Measurements from ENCODE around the gene SHOC2. TPM values are rescaled to one million over a fixed set of nuclear protein-coding genes. Genes with fewer than 3 reads are reported as not detected.

SHOC2 gene
- polyA plus RNA-seq, 1 donor: 40.6 TPM

DNA sequence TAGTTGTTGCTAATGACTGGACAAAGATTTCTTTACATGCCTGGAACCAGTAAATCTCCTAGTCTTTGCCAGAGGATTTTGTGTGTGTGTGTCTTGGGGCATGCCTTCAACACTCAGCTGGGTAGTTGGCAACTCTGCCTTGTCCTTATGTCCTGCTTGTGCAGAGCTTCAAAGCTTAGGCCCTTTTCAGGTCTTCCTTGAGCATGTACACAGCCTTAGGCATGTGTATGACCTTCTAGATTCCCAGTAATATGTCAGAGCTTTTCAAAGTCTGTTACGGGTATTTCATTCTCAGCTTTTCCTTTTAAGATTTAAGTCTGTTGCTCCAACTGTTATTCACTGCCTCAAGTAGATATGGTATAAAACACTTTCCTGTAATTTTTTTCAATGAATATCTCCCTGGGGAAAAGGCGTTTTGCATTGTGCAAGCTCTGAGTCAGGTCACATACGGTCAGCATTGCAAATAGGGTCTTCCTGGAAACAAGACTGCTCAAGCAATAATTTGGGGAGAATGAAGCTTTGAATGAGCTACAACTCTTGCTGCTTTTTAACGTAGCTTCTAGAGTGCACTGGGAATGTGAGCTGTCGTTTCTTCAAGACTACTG lies 25.5 kb downstream of the SHOC2 start:
- no peak for DNase-seq

DNA sequence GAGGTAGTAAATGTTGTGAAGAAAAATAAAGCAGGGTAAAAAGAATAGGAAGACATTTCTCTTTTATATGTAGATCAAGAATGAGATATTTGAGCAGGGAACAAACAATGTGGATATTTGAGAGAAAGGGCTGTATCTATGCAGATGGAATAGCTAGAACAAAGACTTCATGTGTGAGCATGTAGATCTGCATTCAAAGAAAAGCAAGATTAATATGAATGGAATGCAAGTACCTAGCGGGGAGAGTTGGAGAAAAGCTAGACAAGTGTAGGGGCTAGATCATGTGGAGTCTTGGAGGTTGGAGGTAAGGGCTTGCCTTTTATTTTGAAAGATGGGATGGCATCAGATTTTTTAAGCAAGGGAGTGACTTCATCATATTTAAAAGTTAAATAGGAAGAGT lies 27.1 kb downstream of the SHOC2 start:
- no peak for DNase-seq

DNA sequence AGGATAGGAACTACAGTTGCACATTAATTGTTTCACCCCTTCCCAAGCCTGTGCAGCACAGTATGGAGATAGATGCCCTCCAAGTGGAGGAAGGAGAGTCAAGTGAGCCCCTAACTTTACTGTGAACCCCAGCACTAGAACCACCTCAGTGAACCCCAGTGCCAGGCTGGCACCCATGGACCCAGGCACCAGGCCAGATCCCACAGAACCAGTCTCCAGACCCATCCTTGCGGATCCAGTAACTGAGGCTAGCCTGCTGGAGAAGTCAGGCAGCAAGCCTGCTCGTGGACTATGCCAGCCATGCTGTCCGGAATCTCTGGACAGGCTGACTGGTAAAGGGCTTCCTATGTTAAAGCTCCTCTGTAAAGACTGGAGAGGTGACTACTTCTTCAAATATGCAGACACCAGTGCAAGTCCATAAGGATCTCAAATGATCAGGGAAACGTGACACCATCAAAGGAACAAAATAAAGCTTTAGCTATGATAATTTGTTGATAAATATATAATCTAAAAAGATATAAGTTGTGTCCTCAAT lies 27.7 kb downstream of the SHOC2 start:
- no peak for DNase-seq

DNA sequence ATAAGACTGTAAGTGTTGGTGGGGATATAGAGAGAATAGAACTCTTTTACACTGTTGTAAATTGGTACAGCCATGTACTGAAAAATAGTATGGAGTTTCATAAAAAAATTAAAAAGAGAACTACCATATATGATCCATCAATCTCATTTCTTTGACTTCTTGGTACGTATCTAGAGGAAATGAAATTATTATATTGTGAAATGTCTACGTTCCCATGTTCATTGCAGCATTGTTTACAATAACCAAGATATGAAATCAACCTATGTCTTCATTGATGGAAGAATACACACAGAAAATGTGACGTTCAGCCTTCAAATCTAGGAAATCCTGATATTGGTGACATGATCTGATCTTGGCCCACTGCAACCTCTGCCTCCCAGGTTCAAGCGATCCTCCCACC lies 32.0 kb downstream of the SHOC2 start:
- no peak for DNase-seq

DNA sequence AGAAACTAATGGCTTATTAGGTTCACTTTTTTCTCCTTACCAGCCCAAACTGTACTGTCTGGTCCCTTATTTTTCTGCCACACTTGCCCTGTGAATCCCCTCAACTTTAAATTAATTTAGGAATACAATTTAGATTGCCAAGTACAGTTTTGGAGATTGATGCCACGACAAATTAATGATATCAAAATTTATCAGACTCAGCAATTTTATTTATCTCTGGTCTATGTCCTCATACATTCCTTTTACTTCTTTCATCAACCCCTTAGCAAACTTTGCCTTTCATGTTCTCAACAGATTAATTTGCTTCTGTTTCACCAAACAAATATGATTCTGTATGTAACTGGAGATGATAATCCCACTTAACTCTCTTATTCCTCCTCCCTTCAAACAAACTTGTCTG lies 38.2 kb downstream of the SHOC2 start:
- DNase-seq: no peak

DNA sequence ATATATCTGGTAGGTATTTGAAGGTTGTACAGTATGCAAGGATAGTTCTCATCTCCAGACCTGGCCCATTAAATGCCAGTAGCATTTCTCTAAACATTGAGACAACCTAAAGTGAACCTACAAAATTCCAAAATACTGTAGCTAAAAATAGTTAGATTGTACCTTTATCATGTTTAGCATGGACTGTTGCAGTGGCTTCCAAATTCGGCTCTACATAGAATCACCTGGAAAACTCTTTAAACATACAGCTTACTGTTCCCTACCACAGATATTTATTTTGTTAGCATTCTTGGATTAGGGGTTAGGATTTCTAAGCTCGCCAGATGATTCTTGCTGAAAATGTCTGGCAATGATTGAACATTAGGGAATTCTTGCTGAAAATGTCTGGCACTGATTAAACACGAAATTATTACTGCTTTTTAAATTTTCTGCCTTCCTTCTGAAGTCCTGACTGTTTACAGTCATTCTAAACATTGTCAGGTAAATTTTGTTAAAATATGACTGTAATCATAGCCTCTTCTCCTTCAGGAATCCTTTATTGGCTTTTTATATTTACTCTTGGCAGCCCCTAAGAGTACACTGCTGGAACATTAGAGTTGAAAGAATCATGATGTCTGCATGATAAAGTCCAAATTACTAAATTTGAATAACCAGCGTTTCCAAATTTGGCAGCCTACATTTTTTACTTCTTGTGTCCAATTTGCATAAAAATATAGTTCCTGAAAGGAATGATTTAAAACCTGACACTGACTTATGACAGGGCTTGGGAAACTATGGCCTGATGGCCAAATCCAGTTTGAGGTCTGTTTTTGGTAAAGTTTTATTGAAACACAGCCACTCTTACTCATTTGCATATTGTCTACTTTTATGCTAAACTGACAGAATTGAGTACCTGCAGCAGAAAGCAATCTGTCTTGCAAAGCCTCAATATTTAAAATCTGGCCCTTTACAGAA lies 40.3 kb downstream of the SHOC2 start:
- DNase-seq: no peak

DNA sequence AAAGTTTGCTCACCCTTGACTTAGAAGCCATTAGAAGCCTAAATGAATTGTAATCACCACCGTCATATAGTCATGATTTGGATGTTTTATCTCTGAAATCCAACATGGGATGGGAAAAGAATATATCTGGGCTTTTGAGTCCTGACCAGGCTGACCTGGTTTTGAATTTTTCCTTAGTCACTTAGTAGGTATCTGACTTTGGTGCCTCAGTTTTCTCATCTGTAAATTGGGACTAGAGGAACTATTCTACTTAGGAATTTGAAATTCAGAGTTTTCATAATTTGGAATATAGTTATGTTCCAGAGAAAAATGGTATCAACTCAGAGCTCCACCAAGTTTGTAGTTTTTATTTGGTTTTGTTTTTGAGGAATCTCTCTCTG lies 40.9 kb downstream of the SHOC2 start:
- no peak for DNase-seq

DNA sequence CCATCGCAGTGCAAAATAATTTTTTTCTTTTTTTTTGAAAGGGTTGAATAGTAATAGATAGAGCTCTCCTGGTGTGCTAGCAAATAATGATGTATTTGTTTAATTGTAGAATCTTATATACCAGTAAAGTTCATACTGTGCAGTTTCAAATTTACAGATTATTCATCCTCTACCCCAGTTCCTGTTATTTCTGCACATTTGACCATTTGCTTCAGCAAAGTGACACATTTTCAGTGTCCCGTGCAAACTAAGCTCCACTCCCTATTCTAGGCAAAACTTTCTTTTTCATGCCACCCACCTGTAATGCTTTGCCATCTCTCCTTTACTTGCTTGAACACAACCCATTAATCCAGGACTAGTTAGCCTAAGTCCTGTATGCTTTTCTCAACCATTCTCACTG lies 43.0 kb downstream of the SHOC2 start:
- no peak for DNase-seq

DNA sequence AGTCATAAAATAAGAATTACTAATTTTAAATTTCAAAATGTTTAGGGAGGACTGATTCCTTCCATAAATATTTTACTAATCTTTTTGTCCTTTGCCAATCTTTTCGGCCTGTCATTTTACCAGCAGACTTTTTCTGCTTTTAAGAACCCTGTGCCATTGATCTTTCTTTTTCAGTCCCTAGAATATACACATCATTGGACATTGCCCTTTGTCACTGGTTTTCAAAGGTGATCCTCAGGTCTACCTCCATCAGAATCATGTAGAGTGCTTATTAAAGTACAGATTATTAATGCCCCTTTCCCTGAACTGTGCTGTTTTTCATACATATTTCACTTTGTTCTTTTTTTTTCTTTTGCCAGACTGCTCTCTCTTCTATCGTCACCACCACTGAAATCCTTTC lies 43.8 kb downstream of the SHOC2 start:
- no peak for DNase-seq

DNA sequence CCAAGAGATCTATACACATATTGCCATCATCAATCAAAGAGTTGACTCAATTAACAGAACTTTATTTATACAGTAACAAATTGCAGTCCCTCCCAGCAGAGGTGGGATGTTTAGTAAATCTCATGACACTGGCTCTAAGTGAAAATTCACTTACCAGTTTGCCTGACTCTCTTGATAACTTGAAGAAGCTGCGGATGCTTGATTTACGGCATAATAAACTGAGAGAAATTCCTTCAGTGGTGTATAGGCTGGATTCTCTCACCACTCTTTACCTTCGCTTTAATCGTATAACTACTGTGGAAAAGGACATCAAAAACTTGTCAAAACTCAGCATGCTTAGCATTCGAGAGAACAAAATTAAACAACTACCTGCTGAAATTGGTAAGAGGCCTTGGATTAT lies 45.3 kb downstream of the SHOC2 start:
- DNase-seq: peak; percentile 20

DNA sequence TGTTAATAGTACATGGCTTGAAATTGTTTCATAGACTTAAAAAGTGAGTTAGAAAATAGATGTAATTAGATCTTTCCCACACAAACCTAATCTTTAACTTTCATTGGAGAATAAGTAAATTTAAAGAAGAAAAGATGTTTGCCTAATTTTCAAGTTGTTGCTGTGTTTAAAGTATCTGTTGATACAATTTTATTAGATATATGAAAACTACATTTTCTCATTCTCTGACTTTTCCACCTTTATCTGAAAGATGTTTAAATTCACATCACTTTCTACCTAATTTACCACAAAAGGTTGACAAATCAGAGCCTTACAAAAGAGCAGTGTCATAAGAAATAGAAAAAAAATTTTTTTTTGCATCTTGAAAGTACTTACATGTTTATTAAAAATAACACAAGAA lies 45.8 kb downstream of the SHOC2 start:
- DNase-seq: no peak

DNA sequence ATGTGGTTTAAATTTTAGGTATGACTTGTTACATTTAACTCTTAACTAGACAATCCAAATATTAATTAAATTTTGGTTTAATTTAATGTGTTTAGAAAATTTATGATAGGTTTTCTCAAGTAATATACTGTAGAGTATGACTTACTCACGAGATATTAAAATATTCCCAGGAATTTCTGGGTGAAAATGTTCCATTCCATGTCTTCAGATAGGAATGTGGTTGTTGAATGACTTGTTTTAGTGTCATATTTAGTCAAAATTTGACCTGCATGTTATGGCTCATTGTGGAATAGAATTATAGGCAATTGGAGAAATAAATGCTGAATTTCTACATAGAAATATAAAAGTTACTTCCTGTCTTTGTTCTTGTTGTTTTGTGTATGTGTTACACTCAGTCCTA lies 46.7 kb downstream of the SHOC2 start:
- no peak for DNase-seq

DNA sequence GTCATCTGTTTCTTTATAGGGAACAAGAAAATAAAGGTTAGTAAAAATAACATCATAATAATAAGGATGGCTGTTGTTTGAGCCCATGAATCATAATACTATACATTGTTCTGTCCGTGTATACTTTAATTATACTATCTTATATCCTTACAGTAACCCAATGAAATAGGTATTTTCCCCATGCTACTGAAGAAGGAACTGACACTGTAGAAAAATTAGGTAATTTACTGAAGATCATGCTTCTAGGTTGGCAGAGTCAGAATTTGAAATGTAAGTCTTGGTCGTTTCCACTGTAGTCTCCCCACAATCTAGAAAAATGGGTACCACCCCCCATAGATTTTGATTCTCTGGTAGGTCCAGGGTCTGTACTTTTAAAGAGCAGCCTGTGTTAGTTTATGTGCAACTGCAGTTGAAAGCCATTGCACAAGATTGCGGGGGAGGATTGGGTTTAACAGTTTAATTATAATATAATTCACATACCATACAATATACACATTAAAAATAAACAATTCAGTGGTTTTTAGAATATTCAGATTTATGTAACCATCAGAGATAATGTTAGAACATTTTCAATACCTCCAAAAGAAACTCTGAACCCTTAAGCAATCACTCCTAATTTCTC lies 47.7 kb downstream of the SHOC2 start:
- no peak for DNase-seq

DNA sequence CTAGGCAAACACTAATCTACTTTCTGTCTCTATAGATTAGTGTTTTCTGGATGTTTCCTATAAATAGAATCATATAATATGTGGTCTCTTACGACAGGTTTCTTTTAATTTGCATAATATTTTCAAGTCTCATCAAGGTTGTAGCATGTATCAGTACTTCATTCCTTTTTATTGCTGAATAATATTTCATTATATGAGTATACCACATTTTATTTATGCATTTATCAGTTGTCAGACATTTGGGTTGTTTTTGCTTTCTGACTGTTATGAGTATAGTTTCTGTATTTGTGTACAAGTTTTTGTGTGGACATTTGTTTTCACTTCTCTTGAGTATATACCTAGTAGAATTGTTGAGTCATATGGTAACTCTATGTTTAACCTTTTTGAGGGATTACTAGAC lies 48.2 kb downstream of the SHOC2 start:
- no peak for DNase-seq

DNA sequence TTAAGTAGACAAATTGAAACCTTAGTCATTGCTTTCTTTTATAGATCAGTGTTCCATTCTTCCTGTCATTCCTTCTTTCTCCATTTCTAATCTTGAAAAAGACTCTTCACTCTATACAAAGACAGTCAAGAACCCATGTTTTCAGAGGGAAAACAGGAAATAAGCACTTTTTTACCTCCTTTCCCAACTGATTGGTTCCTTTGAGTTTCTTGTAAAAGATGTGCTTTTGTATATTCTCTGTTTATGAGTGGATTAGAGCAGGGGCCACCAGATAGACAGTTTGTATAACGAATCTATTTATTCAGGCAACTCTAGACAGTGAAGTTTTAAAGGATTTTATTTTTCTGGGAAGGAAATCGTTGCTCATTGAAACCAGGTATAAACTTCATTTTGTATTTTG lies 49.8 kb downstream of the SHOC2 start:
- no peak for DNase-seq

DNA sequence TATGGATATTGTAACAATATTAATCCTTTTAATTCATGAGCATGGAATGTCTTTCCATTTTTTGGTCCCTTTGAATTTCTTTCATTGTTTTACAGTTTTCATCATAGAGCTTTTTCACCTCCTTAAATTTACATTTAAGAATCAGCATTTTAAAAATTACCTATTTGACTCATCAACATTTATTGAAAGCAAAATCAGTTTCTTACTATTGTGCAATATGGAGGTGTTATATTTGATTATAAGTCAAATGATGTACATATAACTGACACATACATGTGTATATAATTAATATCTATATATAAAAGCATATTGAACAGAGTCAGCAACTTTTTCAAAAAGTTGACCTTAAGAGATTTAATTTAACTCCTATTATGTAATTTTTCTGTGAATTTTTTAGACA lies 52.2 kb downstream of the SHOC2 start:
- no peak for DNase-seq

DNA sequence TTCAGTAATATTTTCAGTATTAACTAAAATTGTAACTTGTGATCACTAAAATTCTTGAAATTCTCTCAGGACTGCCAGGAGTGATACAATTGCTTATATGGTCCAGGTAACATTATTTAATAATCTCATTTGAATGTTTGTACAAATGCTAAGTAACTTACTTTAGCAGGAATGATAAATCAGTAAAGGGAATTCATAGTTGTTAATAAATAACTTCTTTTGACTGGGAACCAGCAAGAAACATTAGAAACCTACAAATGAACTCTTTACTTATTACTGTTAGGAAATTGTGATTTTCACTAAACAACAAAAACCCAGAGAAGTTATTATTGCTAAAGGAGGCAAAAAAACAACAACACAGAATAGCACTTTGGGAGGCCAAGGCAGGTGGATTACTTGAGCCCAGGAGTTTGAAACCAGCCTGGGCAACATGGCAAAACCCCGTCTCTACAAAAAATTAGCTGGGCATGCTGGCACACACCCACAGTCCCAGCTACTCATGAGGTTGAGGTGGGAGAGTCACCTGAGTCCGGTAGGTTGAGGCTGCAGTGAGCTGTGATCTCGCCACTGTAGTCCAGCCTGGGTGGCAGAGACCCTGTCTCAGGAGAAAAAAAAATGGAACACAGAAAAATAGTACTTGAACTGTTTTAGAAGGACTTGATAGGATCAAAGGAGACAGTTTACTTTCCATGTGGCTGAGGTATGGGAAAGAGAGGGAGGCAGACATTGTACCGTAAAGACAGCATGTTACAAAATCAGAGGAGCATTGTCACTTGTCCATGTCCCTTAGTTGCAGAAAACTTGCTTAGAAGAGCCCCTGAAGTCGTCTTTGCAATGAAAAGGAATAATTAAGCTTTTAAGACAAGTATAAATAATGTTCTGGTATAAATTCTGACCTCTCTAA lies 53.1 kb downstream of the SHOC2 start:
- no peak for DNase-seq

DNA sequence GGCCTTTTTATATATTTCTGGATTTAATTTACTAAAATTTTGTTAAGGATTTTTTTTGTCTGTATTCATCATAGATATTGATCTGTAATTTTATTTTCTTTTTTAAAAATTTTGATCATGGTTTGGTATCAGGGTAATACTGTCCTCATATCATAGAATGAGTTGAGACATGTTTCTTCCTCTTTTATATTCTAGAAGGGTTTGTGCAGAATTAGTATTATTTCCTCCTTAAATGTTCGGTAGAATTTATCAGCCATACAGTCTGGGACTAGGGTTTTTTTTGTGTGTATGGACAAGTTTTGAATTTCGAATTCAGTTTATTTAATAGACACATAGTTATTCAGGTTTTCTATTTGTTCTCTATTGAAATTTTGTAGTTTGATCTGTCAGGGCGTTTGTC lies 54.0 kb downstream of the SHOC2 start:
- no peak for DNase-seq

DNA sequence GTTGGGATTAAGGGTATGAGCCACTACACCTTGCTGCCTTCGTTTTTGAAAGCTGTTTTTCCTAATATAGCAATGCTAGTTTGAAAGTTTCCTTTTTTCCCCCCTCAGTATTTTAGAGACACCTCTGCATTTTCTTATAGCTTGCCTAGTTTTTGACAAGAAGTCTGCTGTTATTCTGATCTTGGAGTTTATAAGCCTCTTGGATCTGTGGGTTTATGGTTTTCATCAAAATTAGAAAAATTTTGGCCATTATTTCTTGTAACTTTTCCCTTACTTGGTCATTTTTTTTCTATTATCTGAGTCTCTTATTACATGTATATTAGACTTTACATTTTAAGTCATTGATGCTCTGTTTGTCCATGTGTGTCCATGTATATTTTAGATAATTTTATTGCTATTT lies 57.2 kb downstream of the SHOC2 start:
- no peak for DNase-seq

DNA sequence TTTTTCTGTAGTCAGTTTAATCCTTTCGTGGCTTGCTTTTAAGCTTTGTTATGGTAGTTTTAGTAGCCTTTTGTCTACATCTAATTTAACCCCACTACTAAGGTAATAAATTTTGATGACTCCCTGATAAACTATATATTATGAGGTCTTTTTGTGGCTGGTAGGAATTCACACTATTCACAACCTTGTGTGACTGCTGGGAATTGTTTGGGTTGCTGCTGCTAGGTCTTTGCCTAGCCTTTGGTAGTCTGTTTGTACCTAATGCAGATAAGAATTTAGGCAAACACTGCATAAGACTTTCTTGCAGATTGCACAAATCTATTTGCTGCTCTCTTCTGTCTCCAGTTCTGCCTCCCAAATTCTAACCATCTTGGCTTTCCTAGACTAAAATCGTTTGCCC lies 58.3 kb downstream of the SHOC2 start:
- DNase-seq: no peak

DNA sequence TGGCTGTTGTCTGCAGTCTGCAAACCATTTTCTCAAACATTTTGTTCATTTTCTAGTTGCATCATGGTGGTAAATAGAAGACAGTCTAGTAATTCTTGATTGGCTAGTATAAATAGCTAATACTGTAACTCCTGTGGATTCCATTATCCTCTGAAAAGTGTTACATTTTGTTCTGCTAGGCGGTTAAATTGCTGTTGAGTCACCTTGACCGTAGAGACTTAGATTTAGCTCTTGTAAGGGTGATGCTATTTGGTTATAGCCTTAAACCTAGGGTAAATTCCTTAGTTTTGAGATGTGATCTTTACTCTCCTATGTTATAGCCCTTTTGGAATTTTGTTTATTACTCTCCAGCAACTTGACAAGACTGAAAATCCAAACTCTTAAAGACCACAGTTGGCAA lies 58.8 kb downstream of the SHOC2 start:
- no peak for DNase-seq

DNA sequence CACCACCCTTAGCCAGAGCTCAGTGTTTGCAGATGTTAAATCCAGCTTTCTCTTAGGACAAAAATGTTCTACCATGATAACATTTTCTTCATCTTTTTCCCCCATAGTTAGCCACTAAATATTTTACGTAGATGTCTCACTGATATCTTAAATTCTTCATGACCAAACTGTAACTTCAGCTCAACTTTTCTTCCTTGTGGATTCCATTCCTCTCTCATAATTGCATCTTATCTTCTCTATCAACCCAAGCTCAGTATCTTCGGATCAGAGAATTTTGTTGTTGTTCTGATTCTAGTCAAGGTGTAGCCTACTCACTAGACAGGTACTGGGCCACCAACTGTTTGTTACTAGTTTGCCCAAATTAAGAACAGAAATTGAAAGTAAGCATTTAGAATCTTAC lies 60.2 kb downstream of the SHOC2 start:
- no peak for DNase-seq
